A549 (cell line): ENCODE measurements around the gene DCPS.
"Not testable (repeated sequence)": the region's sequence is repeated elsewhere in the genome, so short reads cannot be mapped to it uniquely, and the experiment has no call there.

Experiments used
- CBX2 ChIP-seq: fragments of 200-600 bp; sonication (generic); IDR thresholded peaks from 2 replicates; pipeline ENCODE4 v1.6.1; 2016; ENCODE audit warnings: low read depth, mild to moderate bottlenecking, borderline replicate concordance
- CTCF ChIP-seq: fragments of >200 bp; sonication (Bioruptor Twin); formaldehyde crosslinking; IDR thresholded peaks from 3 replicates; pipeline ENCODE4 v1.5.1; 2016
- EP300 ChIP-seq, 2 experiments: fragments of >200 bp; sonication (Bioruptor Twin); formaldehyde crosslinking; IDR thresholded peaks; 2 replicates in 1 of 2; 3 replicates in 1 of 2; pipeline ENCODE4 v1.6.1; 2016 to 2017
- MAX ChIP-seq: IDR thresholded peaks from 2 replicates; pipeline ENCODE4 v1.6.1; 2012
- POLR2A ChIP-seq: IDR thresholded peaks from 2 replicates; pipeline ENCODE4 v1.6.1; 2012; ENCODE audit warnings: mild to moderate bottlenecking, low read length
- REST ChIP-seq: fragments of 200-600 bp; sonication (generic); IDR thresholded peaks from 2 replicates; pipeline ENCODE4 v1.6.1; 2016; ENCODE audit warnings: antibody characterized with exemption, mild to moderate bottlenecking, moderate library complexity

- TF ChIP-seq CTCF; POLR2A; CBX2; MAX; EP300 (IDR thresholded peaks at IDR 0.05); REST: not testable (repeated sequence)
These were observed 4.9 kb downstream of the DCPS start for GRCh38 chr11:126308771-126309170.
